ENCODE results near the gene TMEM144.

Gene TMEM144

GRCh38 chr4:158202481-158202880 is 7.8 kb upstream of the TMEM144 start:
- no peak overlapping the region for H2BK15ac ChIP-seq (ENCODE audit: low read length)
- no peaks in the 10 kb centered on the region for H3K79me1 ChIP-seq (ENCODE audit: low read depth, low read length)
- no peak overlapping the region for H2BK12ac ChIP-seq (ENCODE audit: low read length)
- H3K4ac ChIP-seq (ENCODE audit: low read length), result no peak overlapping the region
- H4K8ac ChIP-seq (ENCODE audit: low read depth, low read length), result no peak overlapping the region
- no peaks in the 10 kb centered on the region for H3K4me1 ChIP-seq (ENCODE audit: control insufficient read depth in 2 of 2, insufficient read depth in 1 of 2, low read depth in 1 of 2, low read length in 2 of 2)
- WGBS, 2 donors (ENCODE audit: extremely low coverage in 2 of 2, insufficient read length in 2 of 2, insufficient replicate concordance in 1 of 2), result no CpG with 5 or more reads among the region's 1 CpG
- no peak overlapping the region for H3K23ac ChIP-seq (ENCODE audit: low read depth, low read length, poor library complexity)
- no peaks in the 10 kb centered on the region for H3K27me3 ChIP-seq (ENCODE audit: control insufficient read depth in 3 of 3, insufficient read depth in 3 of 3, low read depth in 1 of 3, low read length in 3 of 3)
- H3K18ac ChIP-seq (ENCODE audit: low read length), result no peak overlapping the region
- H2AFZ ChIP-seq (ENCODE audit: low read length), result no peak overlapping the region
- H3K4me3 ChIP-seq (ENCODE audit: low read length in 2 of 2), result no peak overlapping the region
- H3K27ac ChIP-seq (replicated peaks; ENCODE audit: low read length), result no peak overlapping the region
- H2AK5ac ChIP-seq (ENCODE audit: low read depth, low read length), result no peak overlapping the region
- H3K14ac ChIP-seq (ENCODE audit: low read length), result no peak overlapping the region
- H3K36me3 ChIP-seq (replicated peaks in 1 of 2; ENCODE audit: control insufficient read depth in 2 of 2, insufficient read depth in 2 of 2, low read length in 2 of 2), result no peaks in the 10 kb centered on the region
- H2BK5ac ChIP-seq (ENCODE audit: low read length), result no peak overlapping the region
- no peak overlapping the region for H3K9ac ChIP-seq (ENCODE audit: low read depth, low read length, poor library complexity)
- H2BK120ac ChIP-seq (ENCODE audit: low read depth, low read length), result no peak overlapping the region
- no peak overlapping the region for H4K91ac ChIP-seq (ENCODE audit: low read depth, low read length, poor library complexity)
- DNase-seq (ENCODE audit: low spot score), result no peak
- no peaks in the 10 kb centered on the region for H3K9me3 ChIP-seq (replicated peaks in 1 of 2; ENCODE audit: control insufficient read depth in 2 of 2, insufficient read depth in 1 of 2, low read depth in 1 of 2, low read length in 2 of 2)
- no peak overlapping the region for H3K4me2 ChIP-seq (ENCODE audit: insufficient read depth, low read length, poor library complexity, severe bottlenecking)

- Histone ChIP-seq H2AFZ (ENCODE audit: low read length) (no peak overlapping the region), H2BK15ac (ENCODE audit: low read length) (no peak overlapping the region), H2AK5ac (ENCODE audit: low read depth, low read length) (no peak overlapping the region), H3K18ac (ENCODE audit: low read length) (no peak overlapping the region), H3K9ac (ENCODE audit: low read depth, low read length, poor library complexity) (no peak overlapping the region), H3K27me3 (ENCODE audit: control insufficient read depth in 3 of 3, insufficient read depth in 3 of 3, low read depth in 1 of 3, low read length in 3 of 3) (no peaks in the 10 kb centered on the region), H3K14ac (ENCODE audit: low read length) (no peak overlapping the region), H3K4me1 (ENCODE audit: control insufficient read depth in 2 of 2, insufficient read depth in 1 of 2, low read depth in 1 of 2, low read length in 2 of 2) (no peaks in the 10 kb centered on the region), H3K4ac (ENCODE audit: low read length) (no peak overlapping the region), H2BK5ac (ENCODE audit: low read length) (no peak overlapping the region), H3K36me3 (replicated peaks in 1 of 2; ENCODE audit: control insufficient read depth in 2 of 2, insufficient read depth in 2 of 2, low read length in 2 of 2) (no peaks in the 10 kb centered on the region), H3K4me3 (ENCODE audit: low read length in 2 of 2) (no peak overlapping the region), H4K91ac (ENCODE audit: low read depth, low read length, poor library complexity) (no peak overlapping the region), H3K23ac (ENCODE audit: low read depth, low read length, poor library complexity) (no peak overlapping the region), H2BK120ac (ENCODE audit: low read depth, low read length) (no peak overlapping the region), H3K9me3 (replicated peaks in 1 of 2; ENCODE audit: control insufficient read depth in 2 of 2, insufficient read depth in 1 of 2, low read depth in 1 of 2, low read length in 2 of 2) (no peaks in the 10 kb centered on the region), H4K8ac (ENCODE audit: low read depth, low read length) (no peak overlapping the region), H2BK12ac (ENCODE audit: low read length) (no peak overlapping the region), H3K27ac (replicated peaks; ENCODE audit: low read length) (no peak overlapping the region), H3K79me1 (ENCODE audit: low read depth, low read length) (no peaks in the 10 kb centered on the region), H3K4me2 (ENCODE audit: insufficient read depth, low read length, poor library complexity, severe bottlenecking) (no peak overlapping the region)
- WGBS, 2 donors (ENCODE audit: extremely low coverage in 2 of 2, insufficient read length in 2 of 2, insufficient replicate concordance in 1 of 2), result no CpG with 5 or more reads among the region's 2 CpGs
- no peak for DNase-seq (ENCODE audit: low spot score)
Measured at GRCh38 chr4:158203436-158203835, 6.8 kb upstream of the TMEM144 start.

DNA sequence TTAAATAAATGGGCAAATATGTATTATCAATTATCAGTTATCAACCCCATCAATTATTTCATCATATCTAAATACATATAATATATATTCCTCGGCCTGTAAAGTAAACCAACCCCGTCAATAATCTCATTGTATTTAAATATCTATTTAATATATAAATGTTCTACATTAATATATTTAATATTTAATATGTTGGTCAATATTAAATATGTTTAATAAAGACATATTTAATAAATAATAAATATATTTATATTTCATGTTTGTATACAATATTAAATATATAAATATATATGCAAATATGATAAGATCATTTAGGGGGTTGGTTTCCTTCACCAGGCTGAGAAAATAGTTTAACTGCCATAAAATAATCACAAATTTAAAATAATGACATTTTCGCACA is 6.4 kb upstream of the TMEM144 start:
- Histone ChIP-seq H3K27me3 (ENCODE audit: control insufficient read depth in 3 of 3, insufficient read depth in 3 of 3, low read depth in 1 of 3, low read length in 3 of 3) (no peaks in the 10 kb centered on the region), H3K79me1 (ENCODE audit: low read depth, low read length) (no peaks in the 10 kb centered on the region), H4K8ac (ENCODE audit: low read depth, low read length) (no peak overlapping the region), H2BK12ac (ENCODE audit: low read length) (no peak overlapping the region), H3K9me3 (replicated peaks in 1 of 2; ENCODE audit: control insufficient read depth in 2 of 2, insufficient read depth in 1 of 2, low read depth in 1 of 2, low read length in 2 of 2) (no peaks in the 10 kb centered on the region), H2AK5ac (ENCODE audit: low read depth, low read length) (no peak overlapping the region), H3K23ac (ENCODE audit: low read depth, low read length, poor library complexity) (no peak overlapping the region), H3K36me3 (replicated peaks in 1 of 2; ENCODE audit: control insufficient read depth in 2 of 2, insufficient read depth in 2 of 2, low read length in 2 of 2) (no peaks in the 10 kb centered on the region), H3K4me2 (ENCODE audit: insufficient read depth, low read length, poor library complexity, severe bottlenecking) (no peak overlapping the region), H3K9ac (ENCODE audit: low read depth, low read length, poor library complexity) (no peak overlapping the region), H3K18ac (ENCODE audit: low read length) (no peak overlapping the region), H3K4ac (ENCODE audit: low read length) (no peak overlapping the region), H2BK15ac (ENCODE audit: low read length) (no peak overlapping the region), H3K4me3 (ENCODE audit: low read length in 2 of 2) (no peak overlapping the region), H3K27ac (replicated peaks; ENCODE audit: low read length) (no peak overlapping the region), H2BK120ac (ENCODE audit: low read depth, low read length) (no peak overlapping the region), H2BK5ac (ENCODE audit: low read length) (no peak overlapping the region), H3K4me1 (ENCODE audit: control insufficient read depth in 2 of 2, insufficient read depth in 1 of 2, low read depth in 1 of 2, low read length in 2 of 2) (no peaks in the 10 kb centered on the region), H2AFZ (ENCODE audit: low read length) (no peak overlapping the region), H3K14ac (ENCODE audit: low read length) (no peak overlapping the region), H4K91ac (ENCODE audit: low read depth, low read length, poor library complexity) (no peak overlapping the region)
- no peak for DNase-seq (ENCODE audit: low spot score)
- WGBS, 2 donors (ENCODE audit: extremely low coverage in 2 of 2, insufficient read length in 2 of 2, insufficient replicate concordance in 1 of 2), result 100% methylated on average over 2 of the region's 3 CpGs; no CpG with 5 or more reads in 1 of the 2 donors

DNA sequence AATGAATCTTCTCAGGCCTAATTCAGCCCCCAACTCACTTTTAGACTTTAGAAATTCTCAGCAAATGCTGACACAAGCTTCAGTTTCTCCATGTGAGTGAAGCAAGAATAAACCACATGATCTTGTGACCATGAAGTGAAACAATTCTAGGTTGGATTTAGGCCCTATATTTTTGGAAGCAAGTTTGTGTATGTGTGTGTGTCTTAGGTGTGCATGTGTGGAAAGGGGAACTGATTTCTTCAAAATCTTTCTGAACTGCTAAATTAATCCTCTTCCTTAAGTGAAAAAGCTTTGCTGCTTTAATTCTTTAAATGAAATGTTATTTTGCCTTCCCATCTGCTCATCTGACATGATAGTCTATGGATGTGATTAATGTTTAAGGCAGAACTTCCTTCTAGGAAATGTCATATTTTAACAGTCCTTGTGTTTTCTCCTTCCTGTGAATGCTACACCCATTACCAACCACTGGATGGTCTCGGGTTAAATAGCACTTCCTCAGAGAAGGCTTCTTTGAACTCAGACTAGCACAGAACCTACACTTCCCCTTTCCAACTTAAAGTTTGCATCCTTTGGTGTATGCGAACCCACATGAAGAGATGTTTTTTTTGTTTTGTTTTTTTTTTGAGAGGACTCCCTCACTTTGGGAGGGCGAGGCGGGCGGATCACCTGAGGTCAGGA is 1.2 kb upstream of the TMEM144 start:
- H3K9ac ChIP-seq (ENCODE audit: low read depth, low read length, poor library complexity), result no peak overlapping the region
- no peaks in the 10 kb centered on the region for H3K36me3 ChIP-seq (replicated peaks in 1 of 2; ENCODE audit: control insufficient read depth in 2 of 2, insufficient read depth in 2 of 2, low read length in 2 of 2)
- H3K18ac ChIP-seq (ENCODE audit: low read length), result no peak overlapping the region
- no peaks in the 10 kb centered on the region for H3K79me1 ChIP-seq (ENCODE audit: low read depth, low read length)
- H2BK120ac ChIP-seq (ENCODE audit: low read depth, low read length), result no peak overlapping the region
- H2BK15ac ChIP-seq (ENCODE audit: low read length), result no peak overlapping the region
- no peak overlapping the region for H3K4ac ChIP-seq (ENCODE audit: low read length)
- H4K8ac ChIP-seq (ENCODE audit: low read depth, low read length), result no peak overlapping the region
- no peak overlapping the region for H3K14ac ChIP-seq (ENCODE audit: low read length)
- no peak for DNase-seq (ENCODE audit: low spot score)
- no peak overlapping the region for H2AFZ ChIP-seq (ENCODE audit: low read length)
- H3K9me3 ChIP-seq (replicated peaks in 1 of 2; ENCODE audit: control insufficient read depth in 2 of 2, insufficient read depth in 1 of 2, low read depth in 1 of 2, low read length in 2 of 2), result no peaks in the 10 kb centered on the region
- no peak overlapping the region for H3K23ac ChIP-seq (ENCODE audit: low read depth, low read length, poor library complexity)
- H3K4me3 ChIP-seq (ENCODE audit: low read length in 2 of 2), result no peak overlapping the region
- H3K4me2 ChIP-seq (ENCODE audit: insufficient read depth, low read length, poor library complexity, severe bottlenecking), result no peak overlapping the region
- H3K27me3 ChIP-seq (ENCODE audit: control insufficient read depth in 3 of 3, insufficient read depth in 3 of 3, low read depth in 1 of 3, low read length in 3 of 3), result no peaks in the 10 kb centered on the region
- peaks cover 2 to 6% of the 10 kb centered on the region in 2 donors for H3K4me1 ChIP-seq (ENCODE audit: control insufficient read depth in 2 of 2, insufficient read depth in 1 of 2, low read depth in 1 of 2, low read length in 2 of 2)
- H3K27ac ChIP-seq (replicated peaks; ENCODE audit: low read length), result no peak overlapping the region
- H2BK12ac ChIP-seq (ENCODE audit: low read length), result no peak overlapping the region
- H4K91ac ChIP-seq (ENCODE audit: low read depth, low read length, poor library complexity), result no peak overlapping the region
- no peak overlapping the region for H2AK5ac ChIP-seq (ENCODE audit: low read depth, low read length)
- no peak overlapping the region for H2BK5ac ChIP-seq (ENCODE audit: low read length)
- no CpG with 5 or more reads among the region's 5 CpGs for WGBS, 2 donors (ENCODE audit: extremely low coverage in 2 of 2, insufficient read length in 2 of 2, insufficient replicate concordance in 1 of 2)

Data from neuronal stem cell (in vitro differentiated cells).